Measurements from ENCODE around the gene ANKMY2.

GRCh38 chr7:16603633-16604032, 41.9 kb downstream of the ANKMY2 start:
- TF ChIP-seq POLR2AphosphoS5 (IDR thresholded peaks at IDR 0.05; ENCODE audit: borderline replicate concordance, low read depth, low read length) (no peak), EZH2 (IDR thresholded peaks at IDR 0.05) (no peak)
